Heart left ventricle (tissue), 16 donors: ENCODE measurements around the gene COPE. TPM values are rescaled to one million over a fixed set of nuclear protein-coding genes. Genes with fewer than 3 reads are reported as not detected.
"Not testable (repeated sequence)": the region's sequence is repeated elsewhere in the genome, so short reads cannot be mapped to it uniquely, and the experiment has no call there.

Experiments
- ATAC-seq, 4 donors: fragments of 200-7000 bp; cut with Tn5 transposase; one replicate each; pipeline ENCODE4 v1.9.1; 2020 to 2022; ENCODE audit warnings: moderate library complexity in 4 of 4, mild to moderate bottlenecking in 3 of 4, moderate number of reproducible peaks in 1 of 4
- DNase-seq, 5 donors: peaks; one replicate each; pipeline ENCODE4 v3.0.0-alpha.2; 2020
- H3K27ac ChIP-seq, 12 donors: fragments of 200-600 bp; sonication (generic) in 4 of 12; one replicate each; pipeline versions ENCODE4 v1.5.0 to v1.8.0; 2016 to 2022; ENCODE audit warnings: mild to moderate bottlenecking in 2 of 12
- H3K27me3 ChIP-seq, 9 donors: fragments of 200-600 bp; sonication (generic) in 2 of 9; one replicate each; pipeline versions ENCODE4 v1.5.1 to v1.8.0; 2016 to 2022; ENCODE audit warnings: mild to moderate bottlenecking in 3 of 9
- H3K36me3 ChIP-seq, 9 donors: fragments of 200-600 bp; sonication (generic) in 2 of 9; one replicate each; pipeline versions ENCODE4 v1.5.0 to v1.8.0; 2018 to 2022; ENCODE audit warnings: mild to moderate bottlenecking in 2 of 9
- H3K4me1 ChIP-seq, 12 donors: fragments of 200-600 bp; sonication (generic) in 4 of 12; one replicate each; pipeline versions ENCODE4 v1.5.0 to v1.8.0; 2016 to 2022; ENCODE audit warnings: mild to moderate bottlenecking in 3 of 12
- H3K4me3 ChIP-seq, 12 donors: fragments of 200-600 bp; sonication (generic) in 4 of 12; one replicate each; pipeline versions ENCODE4 v1.5.0 to v1.8.0; 2017 to 2022; ENCODE audit warnings: mild to moderate bottlenecking in 9 of 12, moderate library complexity in 4 of 12
- H3K9me3 ChIP-seq, 12 donors: fragments of 200-600 bp; sonication (generic) in 4 of 12; one replicate each; pipeline versions ENCODE4 v1.5.0 to v1.8.0; 2016 to 2022; ENCODE audit warnings: mild to moderate bottlenecking in 1 of 12
- POLR2A ChIP-seq, 2 donors: fragments of 450-650 bp; IDR thresholded peaks; one replicate each; pipeline ENCODE4 v1.6.1; 2017; ENCODE audit warnings: antibody characterized with exemption in 2 of 2, mild to moderate bottlenecking in 2 of 2, moderate library complexity in 2 of 2
- WGBS, 4 donors: extraction: QIAGEN DNeasy Blood & Tissue Kit in 2 of 4; methylation state at CpG; one replicate each; pipeline versions ENCODE4 v1.1.5 to v1.1.7; 2013 to 2018; 5-methylcytosine and 5-hydroxymethylcytosine counted together
- intact Hi-C, 10 donors: fragments of 100-400 bp; cut with DNase I; formaldehyde crosslinking; loops; one replicate each; pipeline versions ENCODE4 v1.11.1 to v1.14.2; 2022
- polyA plus RNA-seq, 2 donors: library from polyadenylated mRNA; stranded (reverse); fragments of 200-250 nt; gene quantifications; one replicate each; pipeline ENCODE4 v1.2.3, GENCODE V29; 2013
- total RNA-seq, 9 donors: library from RNA; depleted of rRNA in 2 of 9; stranded (reverse); fragments of >200 nt in 2 of 9; fragmentation: NEBNext Ultra II Directional in 3 of 9; extraction: Animal tissue kit (Norgen Biotek cat#: 25700) in 3 of 9; gene quantifications; one replicate each; pipeline versions ENCODE4 v1.1.0 to v1.2.4, GENCODE V29; 2016 to 2023
- TF ChIP-seq, protein P1 (sequence below), 12 donors: fragments of 200-600 bp; sonication (generic) in 4 of 12; IDR thresholded peaks; one replicate each; pipeline versions ENCODE4 v1.5.0 to v1.8.0; 2018 to 2022; ENCODE audit warnings: antibody characterized with exemption in 12 of 12, mild to moderate bottlenecking in 5 of 12
- donor health status: ischemic (EF 13 %, LVEDD 7.1; RV severe dilation, severe dysfunction).
- donor health status: healthy with polysubstance abuse.
- donor health status: DM: no; HTN: yes; CAD: no.
- donor health status: DM: no; HTN: no; CAD: no.
- donor health status: ischemic (EF 25% LVEDD 6.9; RV normal size, moderate dysfunction).
- donor health status: ischemic (EF 25% LVEDD 5.7; RV mildly dilated, moderate dysfunction).
- donor health status: healthy.
- donor health status: DM: yes; HTN: yes; CAD: no.
- donor health status: ischemic (EF 35%, LVEDD 5.7; RV mildly dilated, moderate dysfunction).
- donor health status: nonischemic (EF 11% LVEDD 7.7; RV severe dilation, severe dysfunction).
- donor health status: DM: yes; HTN: yes; CAD: no.
- donor health status: PGD.
- donor health status: ischemic (EF 29% LVEDD 5.4; RV normal size, mild dysfunction).
- donor health status: nonischemic (EF 23%, LVEDD 6.1; RV moderate dilation, normal function).

The COPE gene
- total and polyA plus RNA-seq, 11 donors = 94.0 to 241 (median 147) TPM

GRCh38 chr19:18903156-18904037 is 15.8 kb downstream of the COPE start:
- 91 to 92% (median 92%) methylated on average over 23 to 29 of the region's 29 CpGs for WGBS, 4 donors
- TF ChIP-seq, protein P1, sequence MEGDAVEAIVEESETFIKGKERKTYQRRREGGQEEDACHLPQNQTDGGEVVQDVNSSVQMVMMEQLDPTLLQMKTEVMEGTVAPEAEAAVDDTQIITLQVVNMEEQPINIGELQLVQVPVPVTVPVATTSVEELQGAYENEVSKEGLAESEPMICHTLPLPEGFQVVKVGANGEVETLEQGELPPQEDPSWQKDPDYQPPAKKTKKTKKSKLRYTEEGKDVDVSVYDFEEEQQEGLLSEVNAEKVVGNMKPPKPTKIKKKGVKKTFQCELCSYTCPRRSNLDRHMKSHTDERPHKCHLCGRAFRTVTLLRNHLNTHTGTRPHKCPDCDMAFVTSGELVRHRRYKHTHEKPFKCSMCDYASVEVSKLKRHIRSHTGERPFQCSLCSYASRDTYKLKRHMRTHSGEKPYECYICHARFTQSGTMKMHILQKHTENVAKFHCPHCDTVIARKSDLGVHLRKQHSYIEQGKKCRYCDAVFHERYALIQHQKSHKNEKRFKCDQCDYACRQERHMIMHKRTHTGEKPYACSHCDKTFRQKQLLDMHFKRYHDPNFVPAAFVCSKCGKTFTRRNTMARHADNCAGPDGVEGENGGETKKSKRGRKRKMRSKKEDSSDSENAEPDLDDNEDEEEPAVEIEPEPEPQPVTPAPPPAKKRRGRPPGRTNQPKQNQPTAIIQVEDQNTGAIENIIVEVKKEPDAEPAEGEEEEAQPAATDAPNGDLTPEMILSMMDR (IDR thresholded peaks at IDR 0.05) = no peak
- no peak for TF ChIP-seq POLR2A (IDR thresholded peaks at IDR 0.05)
- ATAC-seq (no peak), DNase-seq (no peak)
- intact Hi-C loops = no loop called here
- Histone ChIP-seq H3K27ac (no peak overlapping the region), H3K27me3 (no peaks in the 10 kb centered on the region), H3K4me3 (no peak overlapping the region), H3K4me1 (no peaks in the 10 kb centered on the region), H3K36me3 (peaks cover 0 to 87% (median 54%) of the 10 kb centered on the region in 9 donors), H3K9me3 (no peaks in the 10 kb centered on the region)

DNA sequence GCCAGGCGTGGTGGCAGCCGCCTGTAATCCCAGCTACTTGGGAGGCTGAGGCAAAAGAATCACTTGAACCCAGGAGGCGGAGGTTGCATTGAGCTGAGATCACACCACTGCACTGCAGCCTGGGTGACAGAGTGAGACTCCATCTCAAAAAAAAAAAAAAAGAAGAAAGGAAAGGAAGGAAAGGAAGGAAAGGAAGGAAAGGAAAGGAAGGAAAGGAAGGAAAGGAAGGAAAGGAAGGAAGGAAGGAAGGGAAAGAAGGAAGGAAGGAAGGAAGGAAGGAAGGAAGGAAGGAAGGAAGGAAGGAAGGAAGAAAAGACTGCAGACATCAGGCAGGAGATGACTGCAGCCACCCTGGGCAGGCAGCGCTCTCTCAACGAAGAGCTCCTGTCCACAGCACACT is 16.7 kb downstream of the COPE start:
- H3K36me3 ChIP-seq = peaks cover 0 to 78% (median 54%) of the 10 kb centered on the region in 9 donors
- WGBS, 4 donors = 93 to 98% (median 96%) methylated on average over 4 to 5 of the region's 5 CpGs
- H3K27me3 ChIP-seq, H3K27ac ChIP-seq, H3K4me3 ChIP-seq, intact Hi-C loops, ATAC-seq, DNase-seq, H3K9me3 ChIP-seq, H3K4me1 ChIP-seq: not testable (repeated sequence)

DNA sequence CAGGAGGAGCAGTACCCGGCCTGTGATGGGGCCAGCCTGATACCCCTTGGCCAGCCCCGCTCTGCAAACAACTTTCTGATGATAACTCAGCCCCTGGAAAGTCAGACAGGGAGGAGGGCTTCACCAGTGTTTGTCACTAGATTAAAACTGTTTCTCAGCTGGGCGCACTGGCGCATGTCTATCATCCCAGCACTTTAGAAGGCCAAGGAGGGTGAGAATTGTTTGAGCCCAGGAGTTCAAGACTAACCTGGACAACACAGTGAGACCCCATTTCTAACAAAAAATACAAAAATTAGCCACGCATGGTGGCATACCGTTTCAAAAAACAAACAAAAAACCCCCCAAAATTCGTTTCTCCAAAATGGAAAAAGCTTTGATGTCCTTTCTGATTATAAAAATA is 17.7 kb downstream of the COPE start:
- DNase-seq = no peak
- TF ChIP-seq, protein P1 (IDR thresholded peaks at IDR 0.05) = no peak
- no peak for TF ChIP-seq POLR2A (IDR thresholded peaks at IDR 0.05)
- no peaks in the 10 kb centered on the region for H3K9me3 ChIP-seq
- H3K4me3 ChIP-seq = no peak overlapping the region
- peaks cover 0 to 2% (median 0%) of the 10 kb centered on the region in 12 donors for H3K4me1 ChIP-seq
- ATAC-seq = no peak
- intact Hi-C loops = no loop called here
- H3K36me3 ChIP-seq = peaks cover 0 to 68% (median 46%) of the 10 kb centered on the region in 9 donors
- WGBS, 4 donors = 92 to 97% (median 95%) methylated on average over 6 to 7 of the region's 7 CpGs
- H3K27ac ChIP-seq = no peak overlapping the region
- H3K27me3 ChIP-seq = peaks cover 0 to 3% (median 0%) of the 10 kb centered on the region in 9 donors

- peaks cover 0 to 6% (median 0%) of the 10 kb centered on the region in 9 donors for H3K27me3 ChIP-seq
- 89 to 95% (median 91%) methylated on average over 15 to 17 of the region's 17 CpGs for WGBS, 4 donors
- no peak overlapping the region for H3K27ac ChIP-seq
- peaks cover 0 to 7% (median 0%) of the 10 kb centered on the region in 12 donors for H3K4me1 ChIP-seq
- peaks cover 0 to 62% (median 40%) of the 10 kb centered on the region in 9 donors for H3K36me3 ChIP-seq
- no peaks in the 10 kb centered on the region for H3K9me3 ChIP-seq
- ATAC-seq (no peak), DNase-seq (no peak)
- TF ChIP-seq POLR2A (IDR thresholded peaks at IDR 0.05) = no peak
- TF ChIP-seq, protein P1 (IDR thresholded peaks at IDR 0.05) = no peak
- no peak overlapping the region for H3K4me3 ChIP-seq
- intact Hi-C loops = no loop called here
Observed at GRCh38 chr19:18900700-18901481, 18.3 kb downstream of the COPE start.
